KMS-11 (cell line): ENCODE measurements around the gene AMTN.

Experiments
- H2AFZ ChIP-seq: fragments of 200-600 bp; sonication (generic); 2 replicates; pipeline ENCODE4 v1.6.1; 2016; ENCODE audit warnings: antibody characterized with exemption, mixed run types, low read depth
- H3K27ac ChIP-seq: fragments of 200-600 bp; sonication (generic); 2 replicates; pipeline ENCODE4 v1.6.1; 2016; ENCODE audit warnings: mild to moderate bottlenecking, mixed run types
- H3K27me3 ChIP-seq: fragments of 200-600 bp; sonication (generic); 2 replicates; pipeline ENCODE4 v1.6.1; 2017; ENCODE audit warnings: mild to moderate bottlenecking, low read depth, mixed run types, moderate library complexity; ENCODE audit not compliant: insufficient read depth
- H3K36me3 ChIP-seq: fragments of 200-600 bp; sonication (generic); 2 replicates; pipeline ENCODE4 v1.6.1; 2017; ENCODE audit warnings: mild to moderate bottlenecking, mixed run types; ENCODE audit not compliant: insufficient read depth
- H3K4me1 ChIP-seq: fragments of 200-600 bp; sonication (generic); 2 replicates; pipeline ENCODE4 v1.6.1; 2016; ENCODE audit warnings: mild to moderate bottlenecking, low read depth, mixed run types; ENCODE audit not compliant: poor library complexity, severe bottlenecking
- H3K4me2 ChIP-seq: fragments of 200-600 bp; sonication (generic); 2 replicates; pipeline ENCODE4 v1.7.0; 2016; ENCODE audit warnings: mild to moderate bottlenecking, mixed run types
- H3K4me3 ChIP-seq: fragments of 200-600 bp; sonication (generic); IDR thresholded peaks from 2 replicates; pipeline ENCODE4 v1.6.1; 2017; ENCODE audit warnings: low read depth, low read length, mixed read lengths; ENCODE audit not compliant: insufficient read depth
- H3K79me2 ChIP-seq: fragments of 200-600 bp; sonication (generic); 2 replicates; pipeline ENCODE4 v1.6.1; 2016; ENCODE audit warnings: low read depth, mixed run types; ENCODE audit not compliant: insufficient read depth
- H3K9ac ChIP-seq: fragments of 200-600 bp; sonication (generic); 2 replicates; pipeline ENCODE4 v1.6.1; 2016; ENCODE audit warnings: mild to moderate bottlenecking, mixed run types
- H4K20me1 ChIP-seq: fragments of 200-600 bp; sonication (generic); 2 replicates; pipeline ENCODE4 v1.6.1; 2016; ENCODE audit warnings: mild to moderate bottlenecking, mixed run types; ENCODE audit not compliant: insufficient read depth
- TF ChIP-seq, protein P1 (sequence below): fragments of 200-600 bp; sonication (generic); conservative IDR thresholded peaks from 2 replicates; pipeline ENCODE4 v1.6.1; 2017; ENCODE audit warnings: low read depth, mild to moderate bottlenecking, antibody characterized with exemption, low read length, moderate library complexity, mixed read lengths

Gene AMTN

DNA sequence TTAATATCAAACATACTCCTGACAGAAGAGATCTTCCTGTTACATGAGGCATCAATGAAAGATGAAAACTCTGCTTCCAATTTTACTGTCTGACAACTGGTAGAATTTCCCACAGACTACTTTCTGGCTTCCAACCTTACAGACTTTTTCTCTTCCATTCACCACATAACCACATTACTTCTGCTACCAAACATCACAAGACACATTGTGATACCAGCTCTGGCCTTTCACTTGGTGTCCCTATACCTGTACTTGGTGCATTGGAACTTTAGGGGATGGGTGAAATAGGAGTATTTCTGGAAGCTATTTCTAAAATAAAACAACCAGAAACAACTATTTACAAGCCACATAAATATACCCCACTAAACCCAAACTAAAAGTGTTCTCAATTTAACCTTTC, 20.5 kb downstream of the AMTN start:
- no peaks in the 10 kb centered on the region for H3K79me2 ChIP-seq
- no peaks in the 10 kb centered on the region for H4K20me1 ChIP-seq
- H2AFZ ChIP-seq: no peak overlapping the region

DNA sequence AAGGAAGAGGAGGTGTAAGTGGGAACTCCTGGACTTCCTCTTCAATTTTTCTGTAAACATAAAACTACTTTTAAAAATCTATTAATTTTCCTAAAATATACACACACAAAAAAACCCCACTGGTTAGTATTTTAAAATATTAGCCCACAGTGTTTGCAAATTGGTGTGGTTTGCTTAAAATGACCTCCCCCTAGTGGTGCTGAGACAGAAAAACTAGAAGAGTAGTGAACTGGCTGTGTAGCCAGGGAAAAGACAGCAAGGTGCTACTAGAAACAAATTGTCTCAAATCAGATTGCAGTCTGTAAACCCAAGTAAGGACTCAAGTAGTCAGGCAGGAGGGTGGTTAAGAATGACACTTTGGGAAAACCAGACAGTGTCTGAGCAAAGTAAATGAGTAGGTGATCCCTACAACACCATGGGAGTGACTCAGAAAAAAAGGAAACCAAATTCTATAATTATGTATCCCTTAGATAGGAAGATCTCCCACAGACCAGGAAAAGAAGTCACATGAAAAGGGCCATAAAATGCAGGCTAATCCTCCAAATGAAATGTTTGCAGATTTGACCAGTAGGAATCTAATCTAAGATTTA, 26.0 kb downstream of the AMTN start:
- H3K27me3 ChIP-seq: no peaks in the 10 kb centered on the region
- no peak overlapping the region for H3K4me3 ChIP-seq
- H3K79me2 ChIP-seq: no peaks in the 10 kb centered on the region
- H3K36me3 ChIP-seq: no peaks in the 10 kb centered on the region
- H2AFZ ChIP-seq: no peak overlapping the region
- no peaks in the 10 kb centered on the region for H4K20me1 ChIP-seq
- TF ChIP-seq, protein P1, sequence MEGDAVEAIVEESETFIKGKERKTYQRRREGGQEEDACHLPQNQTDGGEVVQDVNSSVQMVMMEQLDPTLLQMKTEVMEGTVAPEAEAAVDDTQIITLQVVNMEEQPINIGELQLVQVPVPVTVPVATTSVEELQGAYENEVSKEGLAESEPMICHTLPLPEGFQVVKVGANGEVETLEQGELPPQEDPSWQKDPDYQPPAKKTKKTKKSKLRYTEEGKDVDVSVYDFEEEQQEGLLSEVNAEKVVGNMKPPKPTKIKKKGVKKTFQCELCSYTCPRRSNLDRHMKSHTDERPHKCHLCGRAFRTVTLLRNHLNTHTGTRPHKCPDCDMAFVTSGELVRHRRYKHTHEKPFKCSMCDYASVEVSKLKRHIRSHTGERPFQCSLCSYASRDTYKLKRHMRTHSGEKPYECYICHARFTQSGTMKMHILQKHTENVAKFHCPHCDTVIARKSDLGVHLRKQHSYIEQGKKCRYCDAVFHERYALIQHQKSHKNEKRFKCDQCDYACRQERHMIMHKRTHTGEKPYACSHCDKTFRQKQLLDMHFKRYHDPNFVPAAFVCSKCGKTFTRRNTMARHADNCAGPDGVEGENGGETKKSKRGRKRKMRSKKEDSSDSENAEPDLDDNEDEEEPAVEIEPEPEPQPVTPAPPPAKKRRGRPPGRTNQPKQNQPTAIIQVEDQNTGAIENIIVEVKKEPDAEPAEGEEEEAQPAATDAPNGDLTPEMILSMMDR: peak; percentile 82
- no peak overlapping the region for H3K4me2 ChIP-seq
- no peak overlapping the region for H3K9ac ChIP-seq
- no peak overlapping the region for H3K27ac ChIP-seq
- peaks cover 11% of the 10 kb centered on the region for H3K4me1 ChIP-seq

More for the DNA sequence above, 20.5 kb downstream of the AMTN start:
- Histone ChIP-seq H3K36me3 (no peaks in the 10 kb centered on the region), H3K4me3 (no peak overlapping the region), H3K4me1 (no peaks in the 10 kb centered on the region), H3K9ac (no peak overlapping the region), H3K27ac (no peak overlapping the region), H3K4me2 (no peak overlapping the region), H3K27me3 (no peaks in the 10 kb centered on the region)
- TF ChIP-seq, protein P1: no peak

DNA sequence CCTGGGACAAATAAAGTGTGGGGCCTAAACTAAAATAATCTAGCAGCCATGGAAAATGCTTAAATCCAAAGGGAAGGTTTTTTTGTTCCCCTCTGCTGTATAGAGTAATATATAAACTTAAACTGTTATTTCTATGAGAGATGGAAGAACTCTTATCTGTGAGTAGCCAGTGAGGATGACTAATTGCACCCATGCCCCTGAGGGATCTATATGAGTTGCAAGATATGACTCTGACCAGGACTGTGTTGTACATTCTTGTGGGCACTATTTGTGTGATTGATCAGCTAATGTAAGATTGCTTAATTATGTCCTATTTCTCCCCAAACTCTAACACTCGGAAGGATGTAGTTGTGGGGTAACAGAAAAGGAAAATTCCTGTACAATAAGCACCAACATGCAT, 38.5 kb downstream of the AMTN start:
- Histone ChIP-seq H3K27me3 (no peaks in the 10 kb centered on the region), H3K36me3 (no peaks in the 10 kb centered on the region), H4K20me1 (no peaks in the 10 kb centered on the region), H3K27ac (no peak overlapping the region), H3K4me3 (no peak overlapping the region), H3K4me2 (no peak overlapping the region), H3K79me2 (no peaks in the 10 kb centered on the region), H3K4me1 (peaks cover 13% of the 10 kb centered on the region), H3K9ac (no peak overlapping the region), H2AFZ (no peak overlapping the region)
- TF ChIP-seq, protein P1: no peak

DNA sequence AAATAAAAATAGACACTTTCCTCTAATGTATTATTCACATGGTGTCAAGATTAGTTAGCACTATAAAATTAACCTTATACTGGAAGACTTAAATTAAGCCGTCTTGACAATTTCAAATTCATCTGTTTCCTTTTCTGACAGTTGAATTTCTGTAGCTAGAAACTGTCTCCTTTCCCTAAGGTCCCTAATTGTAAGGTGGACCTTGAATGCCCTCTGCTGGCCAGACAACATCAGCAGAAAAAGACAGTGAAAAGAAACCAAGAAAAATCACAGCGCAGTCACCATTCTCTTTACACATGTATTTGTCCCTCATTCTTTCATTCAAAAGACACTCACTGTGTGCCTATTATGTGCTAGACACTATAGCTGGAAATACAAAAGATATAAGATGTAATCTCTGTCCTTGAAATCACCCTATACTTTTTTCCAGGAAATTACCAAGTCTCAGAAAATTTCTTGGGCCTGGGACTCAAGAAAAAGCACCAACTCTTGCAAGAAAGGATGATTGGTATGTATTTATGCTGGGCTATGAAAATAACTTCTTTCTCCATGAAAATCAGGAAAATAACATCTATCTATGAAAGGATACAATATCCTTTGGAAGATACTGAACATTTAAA, 41.0 kb downstream of the AMTN start:
- TF ChIP-seq, protein P1: peak; percentile 94
- Histone ChIP-seq H3K4me3 (no peak overlapping the region), H3K27me3 (no peaks in the 10 kb centered on the region), H3K36me3 (no peaks in the 10 kb centered on the region), H3K9ac (no peak overlapping the region), H4K20me1 (no peaks in the 10 kb centered on the region), H3K79me2 (no peaks in the 10 kb centered on the region), H2AFZ (peak overlapping the region; percentile 20; the same call in 1 of the 2 replicates), H3K4me1 (peaks cover 13% of the 10 kb centered on the region), H3K4me2 (no peak overlapping the region), H3K27ac (no peak overlapping the region)
